Measurements from ENCODE around the gene RABGAP1L.

- TF ChIP-seq CTCF (conservative IDR thresholded peaks at IDR 0.05) (no peak), EZH2 (IDR thresholded peaks at IDR 0.05; ENCODE audit: low read depth) (no peak)
These were observed 717.9 kb downstream of the RABGAP1L start for GRCh38 chr1:174877208-174877673.
